Stomach (tissue), 4 donors: ENCODE measurements around the gene RBMS2.

ENCODE experiments used
- EP300 ChIP-seq: sonication (generic); formaldehyde crosslinking; IDR thresholded peaks from one replicate; pipeline ENCODE4 v1.6.1; 2017; ENCODE audit warnings: antibody characterized with exemption
- POLR2A ChIP-seq, 4 donors: fragments of 450-650 bp; IDR thresholded peaks; one replicate each; pipeline ENCODE4 v1.6.1; 2016; ENCODE audit warnings: antibody characterized with exemption in 4 of 4, control low read depth in 2 of 4, mild to moderate bottlenecking in 1 of 4, moderate library complexity in 1 of 4
- POLR2AphosphoS5 ChIP-seq, 3 donors: sonication (generic); formaldehyde crosslinking; IDR thresholded peaks; one replicate each; pipeline ENCODE4 v1.6.1; 2016; ENCODE audit warnings: antibody characterized with exemption in 3 of 3
- TF ChIP-seq, protein P1 (sequence below), 7 experiments: fragments of 450-650 bp in 4 of 7; fragments of 200-600 bp in 3 of 7; sonication (generic) in 3 of 7; IDR thresholded peaks; one replicate each; pipeline ENCODE4 v1.5.1; 2016 to 2019; ENCODE audit warnings: antibody characterized with exemption in 7 of 7, control low read depth in 2 of 7, mild to moderate bottlenecking in 1 of 7

DNA sequence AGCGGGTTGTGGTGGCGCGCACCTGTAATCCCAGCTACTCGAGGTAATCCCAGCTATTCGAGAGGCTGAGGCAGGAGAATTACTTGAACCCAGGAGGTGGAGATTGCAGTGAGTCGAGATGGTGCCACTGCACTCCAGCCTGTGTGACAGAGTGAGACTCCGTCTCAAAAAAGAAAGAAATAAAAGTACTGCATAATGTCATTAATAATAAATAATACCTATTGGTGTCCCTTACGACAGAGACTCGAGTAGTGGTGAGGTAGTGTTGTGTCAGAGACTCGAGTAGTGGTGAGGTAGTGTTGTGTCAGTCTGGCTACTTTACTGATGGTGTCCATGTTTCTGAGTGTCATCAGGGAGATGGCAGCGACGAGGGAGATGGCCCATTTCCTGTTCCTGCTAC is 34.9 kb upstream of the RBMS2 start:
- TF ChIP-seq EP300 (no peak), POLR2A (IDR thresholded peaks at IDR 0.05) (no peak), POLR2AphosphoS5 (IDR thresholded peaks at IDR 0.05) (no peak)
- TF ChIP-seq, protein P1, sequence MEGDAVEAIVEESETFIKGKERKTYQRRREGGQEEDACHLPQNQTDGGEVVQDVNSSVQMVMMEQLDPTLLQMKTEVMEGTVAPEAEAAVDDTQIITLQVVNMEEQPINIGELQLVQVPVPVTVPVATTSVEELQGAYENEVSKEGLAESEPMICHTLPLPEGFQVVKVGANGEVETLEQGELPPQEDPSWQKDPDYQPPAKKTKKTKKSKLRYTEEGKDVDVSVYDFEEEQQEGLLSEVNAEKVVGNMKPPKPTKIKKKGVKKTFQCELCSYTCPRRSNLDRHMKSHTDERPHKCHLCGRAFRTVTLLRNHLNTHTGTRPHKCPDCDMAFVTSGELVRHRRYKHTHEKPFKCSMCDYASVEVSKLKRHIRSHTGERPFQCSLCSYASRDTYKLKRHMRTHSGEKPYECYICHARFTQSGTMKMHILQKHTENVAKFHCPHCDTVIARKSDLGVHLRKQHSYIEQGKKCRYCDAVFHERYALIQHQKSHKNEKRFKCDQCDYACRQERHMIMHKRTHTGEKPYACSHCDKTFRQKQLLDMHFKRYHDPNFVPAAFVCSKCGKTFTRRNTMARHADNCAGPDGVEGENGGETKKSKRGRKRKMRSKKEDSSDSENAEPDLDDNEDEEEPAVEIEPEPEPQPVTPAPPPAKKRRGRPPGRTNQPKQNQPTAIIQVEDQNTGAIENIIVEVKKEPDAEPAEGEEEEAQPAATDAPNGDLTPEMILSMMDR (IDR thresholded peaks at IDR 0.05) = no peak
